ENCODE measurements around the gene POU6F2.

DNA sequence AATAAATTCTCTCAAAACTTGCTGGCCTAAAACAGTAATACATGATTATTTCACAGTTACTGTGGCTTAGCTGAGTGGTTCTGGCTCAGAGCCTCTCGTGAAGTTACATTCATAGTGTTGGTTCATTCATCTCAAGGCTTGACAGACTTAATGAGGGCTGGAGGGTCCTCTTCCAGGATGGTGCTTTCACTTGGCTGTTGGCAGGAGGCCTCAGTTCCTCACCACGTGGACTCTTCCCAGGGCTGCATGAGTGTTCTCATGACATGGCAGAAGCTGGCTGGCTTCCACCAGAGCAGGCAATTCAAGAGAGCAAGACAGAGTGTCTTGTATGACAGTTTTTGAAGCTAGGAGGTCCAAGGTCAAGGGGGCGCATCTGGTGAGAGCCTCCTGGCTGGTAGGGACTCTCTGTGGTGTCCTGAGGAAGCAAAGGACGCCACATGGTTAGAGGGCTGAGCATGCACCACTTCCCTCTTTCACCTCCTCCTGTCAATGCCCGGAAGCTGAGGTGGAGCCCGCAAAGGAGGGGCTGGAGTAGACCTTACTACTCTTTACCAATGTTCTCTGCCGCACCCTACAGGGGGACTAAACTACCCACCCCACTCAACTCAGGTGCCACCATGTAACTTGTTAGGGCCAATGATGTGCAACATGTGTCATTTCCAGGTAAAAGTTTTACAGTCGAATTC, 530.3 kb downstream of the POU6F2 start:
- TF ChIP-seq, protein P1, sequence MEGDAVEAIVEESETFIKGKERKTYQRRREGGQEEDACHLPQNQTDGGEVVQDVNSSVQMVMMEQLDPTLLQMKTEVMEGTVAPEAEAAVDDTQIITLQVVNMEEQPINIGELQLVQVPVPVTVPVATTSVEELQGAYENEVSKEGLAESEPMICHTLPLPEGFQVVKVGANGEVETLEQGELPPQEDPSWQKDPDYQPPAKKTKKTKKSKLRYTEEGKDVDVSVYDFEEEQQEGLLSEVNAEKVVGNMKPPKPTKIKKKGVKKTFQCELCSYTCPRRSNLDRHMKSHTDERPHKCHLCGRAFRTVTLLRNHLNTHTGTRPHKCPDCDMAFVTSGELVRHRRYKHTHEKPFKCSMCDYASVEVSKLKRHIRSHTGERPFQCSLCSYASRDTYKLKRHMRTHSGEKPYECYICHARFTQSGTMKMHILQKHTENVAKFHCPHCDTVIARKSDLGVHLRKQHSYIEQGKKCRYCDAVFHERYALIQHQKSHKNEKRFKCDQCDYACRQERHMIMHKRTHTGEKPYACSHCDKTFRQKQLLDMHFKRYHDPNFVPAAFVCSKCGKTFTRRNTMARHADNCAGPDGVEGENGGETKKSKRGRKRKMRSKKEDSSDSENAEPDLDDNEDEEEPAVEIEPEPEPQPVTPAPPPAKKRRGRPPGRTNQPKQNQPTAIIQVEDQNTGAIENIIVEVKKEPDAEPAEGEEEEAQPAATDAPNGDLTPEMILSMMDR (IDR thresholded peaks at IDR 0.05; ENCODE audit: low read length): no peak
- TF ChIP-seq EZH2 (optimal IDR thresholded peaks at IDR 0.05; ENCODE audit: low read depth, low read length) (no peak), EZH2phosphoT487 (IDR thresholded peaks at IDR 0.05; ENCODE audit: low read length) (no peak)
